ENCODE results near the gene TSNAXIP1. TPM values are rescaled to one million over a fixed set of nuclear protein-coding genes. Genes with fewer than 3 reads are reported as not detected.

The TSNAXIP1 gene
- total RNA-seq, 4 donors from 2014 or later, result 0.15 to 0.97 (median 0.72) TPM

DNA sequence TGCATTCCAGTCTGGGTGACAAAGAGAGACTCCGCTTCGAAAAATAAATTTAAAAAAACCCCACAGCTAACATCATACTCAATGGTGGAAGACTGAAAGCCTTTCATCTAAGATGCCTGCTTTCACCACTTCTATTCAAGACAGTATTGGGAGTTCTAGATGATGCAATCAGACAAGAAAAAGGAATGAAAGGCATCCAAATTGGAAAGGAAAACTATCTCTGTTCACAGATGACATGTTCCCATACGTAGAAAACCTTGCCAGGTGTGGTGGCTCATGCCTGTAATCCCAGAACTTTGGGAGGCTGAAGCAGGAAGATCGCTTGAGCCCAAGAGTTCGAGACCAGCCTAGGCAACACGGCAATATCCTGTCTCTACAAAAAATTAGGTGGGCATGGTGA is 31.4 kb upstream of the TSNAXIP1 start:
- 90 to 92% methylated on average over 6 of the region's 6 CpGs for WGBS, 2 donors
- no peak for TF ChIP-seq POLR2A (IDR thresholded peaks at IDR 0.05)
- TF ChIP-seq, protein P1, sequence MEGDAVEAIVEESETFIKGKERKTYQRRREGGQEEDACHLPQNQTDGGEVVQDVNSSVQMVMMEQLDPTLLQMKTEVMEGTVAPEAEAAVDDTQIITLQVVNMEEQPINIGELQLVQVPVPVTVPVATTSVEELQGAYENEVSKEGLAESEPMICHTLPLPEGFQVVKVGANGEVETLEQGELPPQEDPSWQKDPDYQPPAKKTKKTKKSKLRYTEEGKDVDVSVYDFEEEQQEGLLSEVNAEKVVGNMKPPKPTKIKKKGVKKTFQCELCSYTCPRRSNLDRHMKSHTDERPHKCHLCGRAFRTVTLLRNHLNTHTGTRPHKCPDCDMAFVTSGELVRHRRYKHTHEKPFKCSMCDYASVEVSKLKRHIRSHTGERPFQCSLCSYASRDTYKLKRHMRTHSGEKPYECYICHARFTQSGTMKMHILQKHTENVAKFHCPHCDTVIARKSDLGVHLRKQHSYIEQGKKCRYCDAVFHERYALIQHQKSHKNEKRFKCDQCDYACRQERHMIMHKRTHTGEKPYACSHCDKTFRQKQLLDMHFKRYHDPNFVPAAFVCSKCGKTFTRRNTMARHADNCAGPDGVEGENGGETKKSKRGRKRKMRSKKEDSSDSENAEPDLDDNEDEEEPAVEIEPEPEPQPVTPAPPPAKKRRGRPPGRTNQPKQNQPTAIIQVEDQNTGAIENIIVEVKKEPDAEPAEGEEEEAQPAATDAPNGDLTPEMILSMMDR (IDR thresholded peaks at IDR 0.05), result no peak
- H3K36me3 ChIP-seq, result peaks cover 0 to 22% (median 0%) of the 10 kb centered on the region in 3 donors
- no peak overlapping the region for H3K4me3 ChIP-seq
- intact Hi-C loops (cut with DNase I), result no loop called here
- H3K27ac ChIP-seq, result no peak overlapping the region
- no peak for DNase-seq
- H3K9me3 ChIP-seq, result no peaks in the 10 kb centered on the region
- H3K27me3 ChIP-seq, result no peaks in the 10 kb centered on the region
- H3K4me1 ChIP-seq, result peaks cover 11 to 45% (median 31%) of the 10 kb centered on the region in 3 donors

DNA sequence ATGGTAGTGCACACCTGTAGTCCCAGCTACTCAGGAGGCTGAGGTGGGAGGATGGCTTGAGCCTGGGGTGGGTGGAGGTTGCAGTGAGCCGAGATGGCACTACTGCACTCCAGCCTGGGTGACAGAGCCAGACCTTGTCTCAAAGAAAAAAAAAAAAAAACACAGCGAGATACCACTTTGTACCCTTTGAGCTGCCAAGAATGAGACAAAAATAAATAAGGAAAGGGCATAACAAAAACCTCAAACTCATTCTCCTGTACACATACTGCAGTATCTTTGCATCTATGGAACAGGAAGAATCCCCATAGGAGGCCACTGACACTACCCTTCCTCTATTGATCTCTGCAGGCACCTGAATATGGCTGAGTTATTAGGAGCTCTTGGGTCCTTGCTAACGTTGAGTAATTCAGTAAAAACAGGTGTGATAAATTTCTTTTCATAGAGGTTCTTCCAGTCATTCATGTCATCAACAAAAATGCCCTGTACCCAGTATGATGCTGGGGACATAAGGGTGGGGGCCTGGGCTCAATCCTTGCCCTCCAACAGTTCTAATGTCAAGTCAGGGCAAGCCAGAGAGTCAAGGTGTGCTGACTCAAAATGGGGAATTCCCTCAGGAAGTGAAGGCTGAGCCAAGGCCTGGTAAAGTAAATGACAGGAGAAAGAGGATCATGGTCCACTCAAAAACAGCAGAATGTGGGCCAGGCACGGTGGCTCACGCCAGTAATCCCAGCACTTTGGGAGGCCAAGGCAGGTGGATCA is 27.3 kb upstream of the TSNAXIP1 start:
- no peak for DNase-seq
- TF ChIP-seq, protein P1 (IDR thresholded peaks at IDR 0.05), result no peak
- no peak for TF ChIP-seq POLR2A (IDR thresholded peaks at IDR 0.05)
- intact Hi-C loops (cut with DNase I), result no loop called here
- Histone ChIP-seq H3K4me1 (peaks cover 7 to 37% (median 26%) of the 10 kb centered on the region in 3 donors), H3K27ac (peak overlapping the region in 2 of 4 donors; percentile 54 to 71), H3K27me3 (no peaks in the 10 kb centered on the region), H3K36me3 (peaks cover 0 to 8% (median 0%) of the 10 kb centered on the region in 3 donors), H3K4me3 (no peak overlapping the region), H3K9me3 (no peaks in the 10 kb centered on the region)
- 36 to 62% methylated on average over 5 of the region's 5 CpGs for WGBS, 2 donors

DNA sequence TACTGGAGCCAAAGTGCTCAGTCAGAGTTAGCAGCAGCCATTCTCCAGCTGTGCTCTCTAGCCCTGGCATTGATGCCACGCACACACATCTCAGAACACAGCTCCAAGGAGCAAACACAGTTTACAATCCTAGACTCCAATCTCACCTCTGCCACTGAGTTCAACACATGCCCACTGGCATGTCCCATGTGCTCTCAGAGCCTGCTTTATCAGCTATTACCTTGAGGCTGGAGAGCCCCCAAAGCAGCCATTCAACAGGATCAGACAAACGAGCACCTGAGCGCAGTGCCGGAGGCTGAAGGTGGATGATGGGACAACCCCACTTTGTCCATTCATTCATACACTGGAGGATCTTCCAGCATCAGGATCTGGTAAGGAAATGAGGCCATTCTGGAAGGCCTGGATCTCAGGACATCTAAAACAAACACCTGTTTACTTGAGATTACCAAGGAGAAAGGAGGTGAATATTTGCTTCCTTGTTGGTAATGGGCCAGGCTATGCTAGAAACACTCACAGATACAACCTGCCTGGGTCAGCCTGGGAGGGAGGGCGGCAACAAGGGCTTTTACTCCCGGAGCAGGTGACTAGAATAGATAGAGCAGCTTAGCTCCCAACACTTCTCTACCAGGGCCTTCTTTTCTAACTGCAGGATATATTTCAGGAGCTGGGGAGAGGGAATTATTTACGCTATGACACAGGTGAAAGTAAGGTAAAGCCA is 25.7 kb upstream of the TSNAXIP1 start:
- Histone ChIP-seq H3K9me3 (no peaks in the 10 kb centered on the region), H3K4me3 (no peak overlapping the region), H3K4me1 (peaks cover 7 to 36% (median 25%) of the 10 kb centered on the region in 3 donors), H3K36me3 (peaks cover 0 to 7% (median 0%) of the 10 kb centered on the region in 3 donors), H3K27ac (peak overlapping the region in 1 of 4 donors; percentile 54), H3K27me3 (no peaks in the 10 kb centered on the region)
- no peak for DNase-seq
- intact Hi-C loops (cut with DNase I), result no loop called here
- WGBS, 2 donors, result 70 to 81% methylated on average over 5 to 7 of the region's 7 CpGs
- no peak for TF ChIP-seq POLR2A (IDR thresholded peaks at IDR 0.05)
- TF ChIP-seq, protein P1 (IDR thresholded peaks at IDR 0.05), result no peak

DNA sequence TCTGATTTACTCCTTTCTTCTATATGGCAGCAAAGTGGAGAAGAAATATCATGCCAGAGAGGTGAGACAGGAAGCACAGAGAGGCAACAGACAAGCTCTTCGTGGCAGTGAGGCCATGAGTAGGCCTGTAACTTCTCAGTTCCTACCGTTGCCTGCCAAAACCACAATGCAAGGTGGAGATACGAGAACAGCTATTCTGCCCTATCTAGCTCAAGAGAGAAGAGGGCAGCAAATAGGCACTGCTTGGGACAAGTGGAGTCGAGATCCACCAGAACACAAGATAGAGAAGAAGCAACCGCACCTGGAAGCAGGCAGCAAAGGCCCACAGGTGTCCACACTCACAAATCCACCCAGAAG is 25.1 kb upstream of the TSNAXIP1 start:
- 55 to 74% methylated on average over 5 of the region's 5 CpGs for WGBS, 2 donors
- Histone ChIP-seq H3K4me1 (peaks cover 7 to 36% (median 25%) of the 10 kb centered on the region in 3 donors), H3K9me3 (no peaks in the 10 kb centered on the region), H3K4me3 (no peak overlapping the region), H3K36me3 (peaks cover 0 to 7% (median 0%) of the 10 kb centered on the region in 3 donors), H3K27ac (no peak overlapping the region), H3K27me3 (no peaks in the 10 kb centered on the region)
- no peak for DNase-seq
- intact Hi-C loops (cut with DNase I), result no loop called here
- TF ChIP-seq POLR2A (IDR thresholded peaks at IDR 0.05), result no peak
- TF ChIP-seq, protein P1 (IDR thresholded peaks at IDR 0.05), result no peak

Data from esophagus squamous epithelium (tissue), 5 donors.